ENCODE measurements around the gene MRTO4. TPM values are rescaled to one million over a fixed set of nuclear protein-coding genes. Genes with fewer than 3 reads are reported as not detected.

Gene MRTO4
- total RNA-seq, 4 donors from 2014 or later, result 16.4 to 33.0 (median 19.5) TPM

GRCh38 chr1:19307794-19308508 lies 56.3 kb downstream of the MRTO4 start:
- Histone ChIP-seq H3K36me3 (peaks cover 6 to 55% (median 14%) of the 10 kb centered on the region in 3 donors), H3K9me3 (no peaks in the 10 kb centered on the region), H3K4me1 (peaks cover 0 to 23% (median 11%) of the 10 kb centered on the region in 4 donors), H3K4me3 (no peak overlapping the region), H3K27ac (peak overlapping the region in 1 of 4 donors; percentile 22), H3K27me3 (no peaks in the 10 kb centered on the region)
- TF ChIP-seq CTCF (IDR thresholded peaks at IDR 0.05), result no peak
- 90 to 92% methylated on average over 8 to 10 of the region's 10 CpGs for WGBS, 2 donors
- no peak for DNase-seq (ENCODE audit: low spot score in 2 of 2)

- peak overlapping the region in 1 of 4 donors; percentile 22 for H3K27ac ChIP-seq
- no peak overlapping the region for H3K4me3 ChIP-seq
- peaks cover 6 to 50% (median 9%) of the 10 kb centered on the region in 3 donors for H3K36me3 ChIP-seq
- no peak for DNase-seq (ENCODE audit: low spot score in 2 of 2)
- H3K27me3 ChIP-seq, result no peaks in the 10 kb centered on the region
- H3K4me1 ChIP-seq, result peaks cover 0 to 29% (median 17%) of the 10 kb centered on the region in 4 donors
- WGBS, 2 donors, result 94 to 97% methylated on average over 3 of the region's 3 CpGs
- no peaks in the 10 kb centered on the region for H3K9me3 ChIP-seq
- TF ChIP-seq EP300 (IDR thresholded peaks at IDR 0.05), result no peak
- no peak for TF ChIP-seq POLR2A (IDR thresholded peaks at IDR 0.05)
- no peak for TF ChIP-seq CTCF (IDR thresholded peaks at IDR 0.05)
These were observed 56.9 kb downstream of the MRTO4 start for GRCh38 chr1:19308509-19308907.

GRCh38 chr1:19309123-19309813 lies 57.7 kb downstream of the MRTO4 start:
- Histone ChIP-seq H3K4me1 (peaks cover 0 to 37% (median 20%) of the 10 kb centered on the region in 4 donors), H3K27me3 (no peaks in the 10 kb centered on the region), H3K36me3 (peaks cover 3 to 45% (median 9%) of the 10 kb centered on the region in 3 donors), H3K9me3 (no peaks in the 10 kb centered on the region), H3K4me3 (no peak overlapping the region), H3K27ac (no peak overlapping the region)
- no peak for DNase-seq (ENCODE audit: low spot score in 2 of 2)
- TF ChIP-seq POLR2A (IDR thresholded peaks at IDR 0.05) (no peak), CTCF (IDR thresholded peaks at IDR 0.05) (no peak), EP300 (IDR thresholded peaks at IDR 0.05) (no peak)
- 80% methylated on average over 6 of the region's 6 CpGs for whole genome bisulfite sequencing, 2 donors

Small RNA genes within 50 kb of the gene (small RNA-seq; reads per million reads assigned to genes)
- not detected for gene RNU6-1099P

Other genes with a start within 250 kb of the MRTO4 start
- 100 to 1,000 TPM; 107 to 190 (median 142) TPM for gene UBR4, start 41.5 kb upstream of the MRTO4 start, total RNA-seq
- gene EMC1, start 281 bp upstream of the MRTO4 start, total RNA-seq, result 10 to 100 TPM; 25.6 to 46.8 (median 39.1) TPM
- 1 to 10 TPM in 3 of 4 donors, under 1 TPM in 1; 0.84 to 4.1 (median 2.5) TPM for gene AKR7A3, start 37.0 kb downstream of the MRTO4 start, total RNA-seq
- 10 to 100 TPM; 64.5 to 91.0 (median 80.7) TPM for gene AKR7A2, start 60.3 kb downstream of the MRTO4 start, total RNA-seq
- 10 to 100 TPM; 14.4 to 30.3 (median 21.2) TPM for gene SLC66A1, start 60.5 kb downstream of the MRTO4 start, total RNA-seq
- gene CAPZB, start 233.7 kb downstream of the MRTO4 start, total RNA-seq, result 100 to 1,000 TPM in 1 of 4 donors, 10 to 100 TPM in 3; 58.2 to 109 (median 96.7) TPM